HepG2 (cell line): ENCODE results near the gene SMIM36.
A peak's percentile ranks its signal among the peaks of the same experiment; 100 is the strongest.

Experiments used
- POLR2G ChIP-seq: fragments of 200-400 bp; formaldehyde crosslinking; IDR thresholded peaks from 2 replicates; pipeline ENCODE4 v1.6.1; 2018; ENCODE audit warnings: mild to moderate bottlenecking, low read depth, low read length, moderate library complexity
- TCF7L2 ChIP-seq: IDR thresholded peaks from 2 replicates; pipeline ENCODE4 v1.6.1; 2011; ENCODE audit warnings: mild to moderate bottlenecking, low read depth, low read length, moderate library complexity
- ZMYM4 ChIP-seq: sonication (generic); formaldehyde crosslinking; IDR thresholded peaks from 2 replicates; pipeline ENCODE4 v1.8.1; 2023; ENCODE audit warnings: mild to moderate bottlenecking, missing genetic modification reagents
- TF ChIP-seq, protein P1 (sequence below): sonication (generic); formaldehyde crosslinking; IDR thresholded peaks from 2 replicates; pipeline ENCODE4 v1.5.0; 2020; ENCODE audit warnings: mild to moderate bottlenecking, missing genetic modification reagents, moderate library complexity
- TF ChIP-seq, protein P2 (sequence below): sonication (generic); formaldehyde crosslinking; IDR thresholded peaks from 2 replicates; pipeline ENCODE4 v1.4.0; 2020; ENCODE audit warnings: missing genetic modification reagents

GRCh38 chr17:55417411-55418268 lies 93.6 kb downstream of the SMIM36 start:
- TF ChIP-seq, protein P1, sequence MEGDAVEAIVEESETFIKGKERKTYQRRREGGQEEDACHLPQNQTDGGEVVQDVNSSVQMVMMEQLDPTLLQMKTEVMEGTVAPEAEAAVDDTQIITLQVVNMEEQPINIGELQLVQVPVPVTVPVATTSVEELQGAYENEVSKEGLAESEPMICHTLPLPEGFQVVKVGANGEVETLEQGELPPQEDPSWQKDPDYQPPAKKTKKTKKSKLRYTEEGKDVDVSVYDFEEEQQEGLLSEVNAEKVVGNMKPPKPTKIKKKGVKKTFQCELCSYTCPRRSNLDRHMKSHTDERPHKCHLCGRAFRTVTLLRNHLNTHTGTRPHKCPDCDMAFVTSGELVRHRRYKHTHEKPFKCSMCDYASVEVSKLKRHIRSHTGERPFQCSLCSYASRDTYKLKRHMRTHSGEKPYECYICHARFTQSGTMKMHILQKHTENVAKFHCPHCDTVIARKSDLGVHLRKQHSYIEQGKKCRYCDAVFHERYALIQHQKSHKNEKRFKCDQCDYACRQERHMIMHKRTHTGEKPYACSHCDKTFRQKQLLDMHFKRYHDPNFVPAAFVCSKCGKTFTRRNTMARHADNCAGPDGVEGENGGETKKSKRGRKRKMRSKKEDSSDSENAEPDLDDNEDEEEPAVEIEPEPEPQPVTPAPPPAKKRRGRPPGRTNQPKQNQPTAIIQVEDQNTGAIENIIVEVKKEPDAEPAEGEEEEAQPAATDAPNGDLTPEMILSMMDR (CRISPR knock-in tag) = no peak
- TF ChIP-seq, protein P2, sequence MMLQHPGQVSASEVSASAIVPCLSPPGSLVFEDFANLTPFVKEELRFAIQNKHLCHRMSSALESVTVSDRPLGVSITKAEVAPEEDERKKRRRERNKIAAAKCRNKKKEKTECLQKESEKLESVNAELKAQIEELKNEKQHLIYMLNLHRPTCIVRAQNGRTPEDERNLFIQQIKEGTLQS (CRISPR knock-in tag) = no peak
- TF ChIP-seq ZMYM4 (CRISPR knock-in tag) (peak; percentile 11; the same call in 1 of the 2 replicates), POLR2G (peak; percentile 75), TCF7L2 (no peak)
